GM18951 (cell line): ENCODE data around the gene COL19A1.
"Not testable (repeated sequence)": the region's sequence is repeated elsewhere in the genome, so short reads cannot be mapped to it uniquely, and the experiment has no call there.

Experiments used
- POLR2A ChIP-seq: IDR thresholded peaks from 4 replicates; pipeline ENCODE4 v1.6.1; 2011; ENCODE audit warnings: mild to moderate bottlenecking; ENCODE audit not compliant: insufficient read length, insufficient read depth; ENCODE audit errors: extremely low read depth
- in situ Hi-C: fragments of 300-500 bp; cut with MboI; formaldehyde crosslinking; loops from one replicate; pipeline ENCODE4 v1.12.0; 2022; ENCODE audit warnings: low sequenced_read_pairs, mixed read lengths, inconsistent platforms; ENCODE audit not compliant: unreplicated experiment

COL19A1 gene

GRCh38 chr6:69900869-69901268 is 34.5 kb downstream of the COL19A1 start:
- TF ChIP-seq POLR2A, result no peak
- in situ Hi-C loops, result no loop called here

GRCh38 chr6:69901361-69901760 is 35.0 kb downstream of the COL19A1 start:
- TF ChIP-seq POLR2A, result no peak
- in situ Hi-C loops, result no loop called here

GRCh38 chr6:69907981-69908498 is 41.7 kb downstream of the COL19A1 start:
- in situ Hi-C loops, result no loop called here
- TF ChIP-seq POLR2A, result no peak

GRCh38 chr6:69913361-69913760 is 47.0 kb downstream of the COL19A1 start:
- in situ Hi-C loops, result no loop called here

GRCh38 chr6:69914015-69914485 is 47.7 kb downstream of the COL19A1 start:
- no peak for TF ChIP-seq POLR2A
- in situ Hi-C loops, result no loop called here

More at GRCh38 chr6:69913361-69913760, 47.0 kb downstream of the COL19A1 start:
- no peak for TF ChIP-seq POLR2A

GRCh38 chr6:69915346-69915745 is 49.0 kb downstream of the COL19A1 start:
- TF ChIP-seq POLR2A, result no peak
- in situ Hi-C loops, result no loop called here

GRCh38 chr6:69917834-69918233 is 51.5 kb downstream of the COL19A1 start:
- in situ Hi-C loops, result no loop called here
- no peak for TF ChIP-seq POLR2A

GRCh38 chr6:69918813-69919475 is 52.6 kb downstream of the COL19A1 start:
- in situ Hi-C loops, result no loop called here
- no peak for TF ChIP-seq POLR2A

- in situ Hi-C loops, result not testable (repeated sequence)
Observed at GRCh38 chr6:69921066-69921465, 54.7 kb downstream of the COL19A1 start.

GRCh38 chr6:69921611-69922010 is 55.3 kb downstream of the COL19A1 start:
- in situ Hi-C loops, result not testable (repeated sequence)

- TF ChIP-seq POLR2A, result no peak
- in situ Hi-C loops, result no loop called here
Observed at GRCh38 chr6:69926745-69927144, 60.4 kb downstream of the COL19A1 start.

GRCh38 chr6:69933239-69933638 is 66.9 kb downstream of the COL19A1 start:
- in situ Hi-C loops, result no loop called here

GRCh38 chr6:69935079-69935478 is 68.7 kb downstream of the COL19A1 start:
- no peak for TF ChIP-seq POLR2A
- in situ Hi-C loops, result no loop called here

More at GRCh38 chr6:69933239-69933638, 66.9 kb downstream of the COL19A1 start:
- TF ChIP-seq POLR2A, result no peak

GRCh38 chr6:69936674-69937363 is 70.5 kb downstream of the COL19A1 start:
- in situ Hi-C loops, result no loop called here
- TF ChIP-seq POLR2A, result no peak

GRCh38 chr6:69937402-69938136 is 71.2 kb downstream of the COL19A1 start:
- in situ Hi-C loops, result no loop called here
- TF ChIP-seq POLR2A, result no peak
